ENCODE measurements around the gene KRTAP6-3. TPM values are rescaled to one million over a fixed set of nuclear protein-coding genes. Genes with fewer than 3 reads are reported as not detected.

The KRTAP6-3 gene, protein sequence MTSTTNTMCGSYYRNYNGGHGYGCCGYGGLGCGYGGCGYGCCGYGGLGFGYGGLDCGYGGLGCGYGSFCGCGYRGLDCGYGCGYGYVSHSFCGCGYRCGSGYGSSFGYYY
- total RNA-seq, result not detected

- intact Hi-C loops (cut with DNase I), result no loop called here
- no peaks in the 10 kb centered on the region for H3K27me3 ChIP-seq
- no peak for TF ChIP-seq POLR2A (IDR thresholded peaks at IDR 0.05; ENCODE audit: low read depth)
- TF ChIP-seq POLR2AphosphoS5 (IDR thresholded peaks at IDR 0.05), result no peak
- TF ChIP-seq EP300 (IDR thresholded peaks at IDR 0.05), result no peak
- TF ChIP-seq, protein P1, sequence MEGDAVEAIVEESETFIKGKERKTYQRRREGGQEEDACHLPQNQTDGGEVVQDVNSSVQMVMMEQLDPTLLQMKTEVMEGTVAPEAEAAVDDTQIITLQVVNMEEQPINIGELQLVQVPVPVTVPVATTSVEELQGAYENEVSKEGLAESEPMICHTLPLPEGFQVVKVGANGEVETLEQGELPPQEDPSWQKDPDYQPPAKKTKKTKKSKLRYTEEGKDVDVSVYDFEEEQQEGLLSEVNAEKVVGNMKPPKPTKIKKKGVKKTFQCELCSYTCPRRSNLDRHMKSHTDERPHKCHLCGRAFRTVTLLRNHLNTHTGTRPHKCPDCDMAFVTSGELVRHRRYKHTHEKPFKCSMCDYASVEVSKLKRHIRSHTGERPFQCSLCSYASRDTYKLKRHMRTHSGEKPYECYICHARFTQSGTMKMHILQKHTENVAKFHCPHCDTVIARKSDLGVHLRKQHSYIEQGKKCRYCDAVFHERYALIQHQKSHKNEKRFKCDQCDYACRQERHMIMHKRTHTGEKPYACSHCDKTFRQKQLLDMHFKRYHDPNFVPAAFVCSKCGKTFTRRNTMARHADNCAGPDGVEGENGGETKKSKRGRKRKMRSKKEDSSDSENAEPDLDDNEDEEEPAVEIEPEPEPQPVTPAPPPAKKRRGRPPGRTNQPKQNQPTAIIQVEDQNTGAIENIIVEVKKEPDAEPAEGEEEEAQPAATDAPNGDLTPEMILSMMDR (IDR thresholded peaks at IDR 0.05), result no peak
- no peaks in the 10 kb centered on the region for H3K36me3 ChIP-seq
- H3K4me1 ChIP-seq, result no peaks in the 10 kb centered on the region
- no peak within 1 kb of the TSS for H3K4me3 ChIP-seq
- no peak within 1 kb of the TSS for H3K27ac ChIP-seq (replicated peaks in 1 of 4)
- 78% methylated on average over 4 of the region's 4 CpGs for WGBS
- H3K9me3 ChIP-seq, result no peaks in the 10 kb centered on the region
- no peak for DNase-seq (ENCODE audit: extremely low spot score)
These were observed at the start of gene KRTAP6-3 for GRCh38 chr21:30592140-30592539. Gene KRTAP6-3, plus strand, starts transcription at chr21:30592440. Its CDS starts 6 bp downstream, at chr21:30592446.

DNA sequence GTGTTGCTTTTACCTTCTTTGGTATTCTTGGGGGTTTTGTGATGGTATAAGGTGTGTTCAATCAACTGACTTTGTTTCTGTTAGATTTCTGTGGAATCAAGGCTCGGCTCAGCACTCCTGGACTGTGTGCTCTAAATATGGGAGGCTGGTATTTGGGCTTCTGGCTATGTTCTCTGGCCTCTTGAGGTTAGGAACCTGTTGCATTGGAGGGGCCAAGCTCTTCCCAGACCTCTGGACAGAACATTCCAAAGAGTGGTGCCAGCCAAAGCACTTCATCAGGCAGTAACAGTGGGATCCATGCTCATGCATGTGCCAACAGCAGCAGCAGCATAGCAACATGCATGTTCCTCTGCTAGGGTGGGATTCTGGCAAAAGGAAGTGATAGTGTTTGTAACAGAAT lies 39.5 kb upstream of the KRTAP6-3 start:
- intact Hi-C loops (cut with DNase I), result no loop called here
- 100% methylated on average over 1 of the region's 1 CpG for WGBS

DNA sequence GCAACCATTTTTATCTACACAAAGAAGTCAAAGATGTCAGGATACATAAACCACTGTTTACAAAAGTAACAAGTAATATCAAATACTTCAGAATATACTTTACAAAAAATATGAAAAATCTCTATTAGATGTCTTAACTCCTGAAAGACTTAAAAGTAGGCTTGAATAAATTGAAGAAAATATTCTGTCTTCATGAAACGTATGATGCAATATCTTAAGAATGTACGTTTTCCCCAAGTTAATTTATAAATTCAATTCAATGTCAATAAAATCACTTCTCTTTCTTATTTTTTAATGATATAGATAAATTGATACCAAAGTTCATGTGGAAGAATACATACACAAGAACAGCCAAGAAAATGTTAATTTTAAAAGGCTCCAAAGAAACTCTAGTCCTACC lies 37.1 kb upstream of the KRTAP6-3 start:
- Histone ChIP-seq H3K36me3 (no peaks in the 10 kb centered on the region), H3K9me3 (no peaks in the 10 kb centered on the region), H3K27me3 (no peaks in the 10 kb centered on the region), H3K27ac (replicated peaks in 1 of 4) (no peak overlapping the region), H3K4me3 (no peak overlapping the region), H3K4me1 (no peaks in the 10 kb centered on the region)
- WGBS, result 90% methylated on average over 2 of the region's 2 CpGs
- TF ChIP-seq EP300 (IDR thresholded peaks at IDR 0.05), result no peak
- TF ChIP-seq POLR2AphosphoS5 (IDR thresholded peaks at IDR 0.05), result no peak
- TF ChIP-seq, protein P1 (IDR thresholded peaks at IDR 0.05), result no peak
- no peak for TF ChIP-seq POLR2A (IDR thresholded peaks at IDR 0.05; ENCODE audit: low read depth)
- no peak for DNase-seq (ENCODE audit: extremely low spot score)
- intact Hi-C loops (cut with DNase I), result no loop called here

More for the DNA sequence above, 39.5 kb upstream of the KRTAP6-3 start:
- no peaks in the 10 kb centered on the region for H3K4me1 ChIP-seq
- no peaks in the 10 kb centered on the region for H3K27me3 ChIP-seq
- no peaks in the 10 kb centered on the region for H3K36me3 ChIP-seq
- no peak for TF ChIP-seq POLR2AphosphoS5 (IDR thresholded peaks at IDR 0.05)
- TF ChIP-seq EP300 (IDR thresholded peaks at IDR 0.05), result no peak
- no peak for TF ChIP-seq POLR2A (IDR thresholded peaks at IDR 0.05; ENCODE audit: low read depth)
- TF ChIP-seq, protein P1 (IDR thresholded peaks at IDR 0.05), result no peak
- DNase-seq (ENCODE audit: extremely low spot score), result no peak
- H3K27ac ChIP-seq (replicated peaks in 1 of 4), result no peak overlapping the region
- no peaks in the 10 kb centered on the region for H3K9me3 ChIP-seq
- no peak overlapping the region for H3K4me3 ChIP-seq

GRCh38 chr21:30561264-30561895 lies 30.9 kb upstream of the KRTAP6-3 start, which contains the start of gene KRTAP19-7:
Gene KRTAP19-7, minus strand, starts transcription at chr21:30561314. Its CDS starts 25 bp downstream, at chr21:30561289.
- no peaks in the 10 kb centered on the region for H3K36me3 ChIP-seq
- H3K9me3 ChIP-seq, result no peaks in the 10 kb centered on the region
- WGBS, result 72% methylated on average over 2 of the region's 2 CpGs
- no peak for DNase-seq (ENCODE audit: extremely low spot score)
- intact Hi-C loops (cut with DNase I), result no loop called here
- no peaks in the 10 kb centered on the region for H3K27me3 ChIP-seq
- no peak within 1 kb of the TSS for H3K27ac ChIP-seq (replicated peaks in 1 of 4)
- TF ChIP-seq POLR2AphosphoS5 (IDR thresholded peaks at IDR 0.05), result no peak
- no peak for TF ChIP-seq EP300 (IDR thresholded peaks at IDR 0.05)
- TF ChIP-seq POLR2A (IDR thresholded peaks at IDR 0.05; ENCODE audit: low read depth), result no peak
- TF ChIP-seq, protein P1 (IDR thresholded peaks at IDR 0.05), result no peak
- no peak within 1 kb of the TSS for H3K4me3 ChIP-seq
- H3K4me1 ChIP-seq, result no peaks in the 10 kb centered on the region
